ENCODE data around the gene IL27RA. TPM values are rescaled to one million over a fixed set of nuclear protein-coding genes. Genes with fewer than 3 reads are reported as not detected.

Gene IL27RA
- total RNA-seq (ENCODE audit: low replicate concordance): 0.95 and 2.8 TPM in 2 replicates
- long read RNA-seq: 0 reads

- H3K4me3 Mint-ChIP-seq: peak within 1 kb of the TSS; percentile 84
- no peaks in the 10 kb centered on the region for H3K9me3 Mint-ChIP-seq
- TF ChIP-seq CTCF (conservative IDR thresholded peaks at IDR 0.05): peak; percentile 77
- no peaks in the 10 kb centered on the region for H3K4me1 Mint-ChIP-seq (ENCODE audit: unreplicated experiment)
- H3K27ac Mint-ChIP-seq: peak within 1 kb of the TSS; percentile 21
- peaks cover 23% of the 10 kb centered on the region for H3K27me3 Mint-ChIP-seq
- no peaks in the 10 kb centered on the region for H3K36me3 Mint-ChIP-seq
- no peak for DNase-seq (ENCODE audit: extremely low spot score, unreplicated experiment)
These were observed at the start of gene IL27RA for GRCh38 chr19:14031719-14032480. TSS of gene IL27RA (plus strand) at chr19:14031762. CDS start at chr19:14031873, 111 bp downstream.

DNA sequence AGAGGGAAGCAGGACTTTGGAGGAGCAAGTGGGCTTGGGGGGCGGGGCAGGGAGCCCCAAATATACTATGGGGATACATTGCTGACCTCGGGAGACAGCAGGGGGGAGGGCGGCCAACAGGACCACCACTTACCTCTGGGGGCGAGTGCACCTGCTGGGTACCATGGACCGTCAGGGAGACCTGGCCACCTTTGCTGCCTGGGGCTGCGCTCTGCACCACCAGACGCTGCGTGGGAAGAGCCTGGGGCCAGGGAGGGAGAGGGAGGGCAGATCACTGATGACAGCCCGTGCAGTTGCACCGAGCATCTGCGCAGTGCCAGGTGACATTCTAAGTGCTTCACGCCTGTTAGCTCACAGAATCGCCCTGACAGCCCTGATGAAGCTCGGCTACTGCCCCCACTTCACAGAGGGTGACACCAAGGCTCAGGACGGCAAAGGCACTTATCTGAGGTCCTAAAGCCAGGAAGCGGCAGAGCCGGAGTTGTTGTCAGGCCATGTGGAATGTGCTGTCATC is 49.5 kb upstream of the IL27RA start:
- TF ChIP-seq CTCF (conservative IDR thresholded peaks at IDR 0.05): no peak
- Mint-ChIP-seq H3K4me1 (ENCODE audit: unreplicated experiment) (peaks cover 8% of the 10 kb centered on the region), H3K9me3 (no peaks in the 10 kb centered on the region), H3K27me3 (no peaks in the 10 kb centered on the region), H3K4me3 (no peak overlapping the region), H3K36me3 (no peaks in the 10 kb centered on the region), H3K27ac (no peak overlapping the region)
- DNase-seq (ENCODE audit: extremely low spot score, unreplicated experiment): no peak

DNA sequence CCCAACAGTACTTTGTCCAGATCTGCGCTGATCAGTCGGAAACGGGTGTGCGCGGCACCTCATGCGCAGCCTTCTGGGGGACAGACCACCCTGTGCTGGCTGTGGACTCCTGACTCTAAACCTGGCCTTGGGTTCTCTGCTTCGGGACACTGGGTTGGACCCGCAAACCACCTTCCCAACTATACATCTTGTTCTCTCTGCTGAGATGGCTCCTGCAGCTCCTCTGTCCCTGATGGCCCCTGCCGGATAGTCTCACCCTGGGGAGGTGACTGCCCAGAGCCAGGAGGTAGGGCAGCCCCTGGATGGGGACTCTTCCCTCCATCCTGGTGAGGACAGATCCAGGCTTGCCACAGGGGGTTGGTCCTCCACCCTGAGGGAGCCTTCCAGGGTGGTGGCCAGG is 48.8 kb upstream of the IL27RA start:
- Mint-ChIP-seq H3K9me3 (no peaks in the 10 kb centered on the region), H3K27ac (no peak overlapping the region), H3K27me3 (no peaks in the 10 kb centered on the region), H3K4me3 (no peak overlapping the region), H3K4me1 (ENCODE audit: unreplicated experiment) (peaks cover 11% of the 10 kb centered on the region), H3K36me3 (no peaks in the 10 kb centered on the region)
- DNase-seq (ENCODE audit: extremely low spot score, unreplicated experiment): no peak
- TF ChIP-seq CTCF (conservative IDR thresholded peaks at IDR 0.05): no peak

- TF ChIP-seq CTCF (conservative IDR thresholded peaks at IDR 0.05): no peak
- no peaks in the 10 kb centered on the region for H3K9me3 Mint-ChIP-seq
- DNase-seq (ENCODE audit: extremely low spot score, unreplicated experiment): no peak
- no peaks in the 10 kb centered on the region for H3K36me3 Mint-ChIP-seq
- H3K27ac Mint-ChIP-seq: no peak overlapping the region
- peaks cover 11% of the 10 kb centered on the region for H3K4me1 Mint-ChIP-seq (ENCODE audit: unreplicated experiment)
- no peak overlapping the region for H3K4me3 Mint-ChIP-seq
- H3K27me3 Mint-ChIP-seq: no peaks in the 10 kb centered on the region
These were observed 48.2 kb upstream of the IL27RA start for GRCh38 chr19:13983213-13983889.

DNA sequence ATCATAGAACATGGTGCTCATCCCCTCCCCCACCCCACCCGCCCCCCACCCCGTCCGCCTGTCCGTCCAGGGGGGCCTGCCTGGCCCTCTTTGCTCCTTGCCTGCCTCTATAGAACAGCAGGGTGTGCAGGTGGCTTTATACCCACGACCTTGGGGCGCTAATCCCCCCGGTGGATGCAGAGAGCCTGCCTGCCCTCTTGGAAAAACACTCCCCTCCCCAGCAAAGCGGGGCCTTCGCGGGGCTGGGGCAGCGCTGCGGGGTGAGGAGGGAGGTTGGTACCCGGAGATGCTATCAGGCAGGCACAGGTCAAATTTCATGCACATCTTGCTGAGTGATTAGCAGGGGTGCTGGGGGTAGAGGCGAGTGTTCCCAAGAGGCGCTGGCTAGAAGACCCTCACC is 47.4 kb upstream of the IL27RA start:
- Mint-ChIP-seq H3K4me3 (no peak overlapping the region), H3K9me3 (no peaks in the 10 kb centered on the region), H3K4me1 (ENCODE audit: unreplicated experiment) (peaks cover 11% of the 10 kb centered on the region), H3K27ac (no peak overlapping the region), H3K36me3 (peaks cover 6% of the 10 kb centered on the region), H3K27me3 (no peaks in the 10 kb centered on the region)
- no peak for TF ChIP-seq CTCF (conservative IDR thresholded peaks at IDR 0.05)
- no peak for DNase-seq (ENCODE audit: extremely low spot score, unreplicated experiment)
